ENCODE results near the gene CATSPERB.
"Not testable (repeated sequence)": the region's sequence is repeated elsewhere in the genome, so short reads cannot be mapped to it uniquely, and the experiment has no call there.

CATSPERB gene

DNA sequence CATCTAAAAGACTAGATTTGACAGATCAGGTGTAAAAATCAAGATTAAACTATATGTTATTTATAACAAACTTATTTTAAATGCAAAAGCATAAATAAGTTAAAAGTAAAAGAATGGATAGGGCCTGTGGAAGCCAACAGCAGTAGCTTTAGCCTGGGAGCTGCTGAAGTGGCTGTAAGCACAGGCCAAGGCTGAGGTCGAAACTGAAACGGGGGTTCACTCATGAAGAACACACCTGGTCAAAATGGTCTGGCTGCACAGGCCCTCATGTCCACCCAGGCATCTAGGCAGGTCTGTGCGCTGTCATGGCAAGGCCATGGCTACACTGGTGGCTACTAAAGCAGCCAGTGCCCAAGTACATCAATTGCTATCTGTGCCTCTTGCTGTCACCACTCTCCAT is 23.1 kb downstream of the CATSPERB start:
- WGBS (ENCODE audit: insufficient coverage, insufficient read length), result no CpG with 5 or more reads among the region's 3 CpGs

GRCh38 chr14:91706996-91707395 is 24.9 kb downstream of the CATSPERB start:
- no peak overlapping the region for H3K27ac ChIP-seq (ENCODE audit: low read length)
- no peaks in the 10 kb centered on the region for H3K9me3 ChIP-seq (ENCODE audit: control insufficient read depth, insufficient read depth, low read length)
- no peak overlapping the region for H3K4me3 ChIP-seq (ENCODE audit: low read length)
- H3K4me1 ChIP-seq (ENCODE audit: control insufficient read depth, insufficient read depth, low read length), result no peaks in the 10 kb centered on the region
- no peaks in the 10 kb centered on the region for H3K27me3 ChIP-seq (ENCODE audit: control insufficient read depth, insufficient read depth, low read length)
- no peak for DNase-seq (ENCODE audit: low read depth, low spot score)
- no peaks in the 10 kb centered on the region for H3K36me3 ChIP-seq (ENCODE audit: control insufficient read depth, insufficient read depth, low read length)

More for the DNA sequence above, 23.1 kb downstream of the CATSPERB start:
- Histone ChIP-seq H3K4me1 (ENCODE audit: control insufficient read depth, insufficient read depth, low read length) (no peaks in the 10 kb centered on the region), H3K27me3 (ENCODE audit: control insufficient read depth, insufficient read depth, low read length) (no peaks in the 10 kb centered on the region), H3K4me3 (ENCODE audit: low read length) (no peak overlapping the region), H3K9me3 (ENCODE audit: control insufficient read depth, insufficient read depth, low read length) (no peaks in the 10 kb centered on the region), H3K27ac (ENCODE audit: low read length) (no peak overlapping the region), H3K36me3 (ENCODE audit: control insufficient read depth, insufficient read depth, low read length) (no peaks in the 10 kb centered on the region)
- no peak for DNase-seq (ENCODE audit: low read depth, low spot score)

- no peak for DNase-seq (ENCODE audit: low read depth, low spot score)
- WGBS (ENCODE audit: insufficient coverage, insufficient read length), result no CpG with 5 or more reads among the region's 2 CpGs
- Histone ChIP-seq H3K4me1 (ENCODE audit: control insufficient read depth, insufficient read depth, low read length) (peaks cover 2% of the 10 kb centered on the region; the same call in 1 of the 2 replicates), H3K9me3 (ENCODE audit: control insufficient read depth, insufficient read depth, low read length) (no peaks in the 10 kb centered on the region), H3K27me3 (ENCODE audit: control insufficient read depth, insufficient read depth, low read length) (no peaks in the 10 kb centered on the region), H3K36me3 (ENCODE audit: control insufficient read depth, insufficient read depth, low read length) (no peaks in the 10 kb centered on the region), H3K4me3 (ENCODE audit: low read length) (no peak overlapping the region), H3K27ac (ENCODE audit: low read length) (no peak overlapping the region)
These were observed 37.2 kb downstream of the CATSPERB start for GRCh38 chr14:91694643-91695042.

- H3K27ac ChIP-seq (ENCODE audit: low read length), result no peak overlapping the region
These were observed 38.5 kb downstream of the CATSPERB start for GRCh38 chr14:91693346-91693745.

DNA sequence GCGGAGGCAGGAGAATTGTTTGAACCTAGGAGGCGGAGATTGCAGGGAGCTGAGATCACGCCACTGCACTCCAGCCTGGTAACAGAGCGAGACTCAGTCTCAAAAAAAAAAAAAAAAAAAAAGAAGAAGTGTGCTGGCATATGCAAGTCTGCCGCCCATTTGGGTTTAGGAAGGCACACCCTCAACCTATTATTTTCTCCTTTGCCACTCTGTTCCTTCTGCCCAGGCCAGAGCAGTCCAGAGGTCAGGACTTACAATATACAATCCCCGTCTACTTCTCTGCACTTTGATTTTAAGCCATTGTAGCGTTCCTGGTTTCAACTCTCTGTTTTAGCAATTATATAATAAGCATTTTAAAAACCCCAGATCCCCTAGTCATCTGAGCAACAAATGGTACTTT is 39.8 kb downstream of the CATSPERB start:
- DNase-seq (ENCODE audit: low read depth, low spot score), result no peak
- H3K9me3 ChIP-seq (ENCODE audit: control insufficient read depth, insufficient read depth, low read length), result no peaks in the 10 kb centered on the region
- no peaks in the 10 kb centered on the region for H3K36me3 ChIP-seq (ENCODE audit: control insufficient read depth, insufficient read depth, low read length)
- no CpG with 5 or more reads among the region's 7 CpGs for WGBS (ENCODE audit: insufficient coverage, insufficient read length)
- no peaks in the 10 kb centered on the region for H3K27me3 ChIP-seq (ENCODE audit: control insufficient read depth, insufficient read depth, low read length)
- no peak overlapping the region for H3K4me3 ChIP-seq (ENCODE audit: low read length)
- peaks cover 2% of the 10 kb centered on the region; the same call in 1 of the 2 replicates for H3K4me1 ChIP-seq (ENCODE audit: control insufficient read depth, insufficient read depth, low read length)
- H3K27ac ChIP-seq (ENCODE audit: low read length), result no peak overlapping the region

More at GRCh38 chr14:91693346-91693745, 38.5 kb downstream of the CATSPERB start:
- DNase-seq (ENCODE audit: low read depth, low spot score), result no peak
- Histone ChIP-seq H3K36me3 (ENCODE audit: control insufficient read depth, insufficient read depth, low read length) (no peaks in the 10 kb centered on the region), H3K4me1 (ENCODE audit: control insufficient read depth, insufficient read depth, low read length) (peaks cover 2% of the 10 kb centered on the region; the same call in 1 of the 2 replicates), H3K9me3 (ENCODE audit: control insufficient read depth, insufficient read depth, low read length) (no peaks in the 10 kb centered on the region), H3K4me3 (ENCODE audit: low read length) (no peak overlapping the region), H3K27me3 (ENCODE audit: control insufficient read depth, insufficient read depth, low read length) (no peaks in the 10 kb centered on the region)
- no CpG with 5 or more reads among the region's 1 CpG for WGBS (ENCODE audit: insufficient coverage, insufficient read length)

DNA sequence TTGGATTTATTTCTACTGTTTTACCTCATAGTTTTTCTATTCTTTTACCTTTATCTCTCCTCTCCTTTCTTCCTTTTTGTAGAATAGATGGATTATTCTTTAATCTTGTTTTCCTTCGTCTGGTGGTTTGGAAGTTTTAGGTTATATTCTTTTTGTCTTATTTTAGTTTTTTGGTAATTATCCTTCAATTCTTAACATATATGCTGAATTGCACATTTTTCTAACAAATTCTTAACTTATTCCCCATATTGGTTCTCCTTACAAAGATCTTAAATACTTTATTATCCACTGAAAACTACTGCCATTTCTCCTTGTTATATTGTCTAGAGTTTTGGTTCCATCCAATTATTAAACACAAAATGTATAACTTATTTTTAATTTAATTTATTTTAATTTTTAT is 42.3 kb downstream of the CATSPERB start:
- no peaks in the 10 kb centered on the region for H3K9me3 ChIP-seq (ENCODE audit: control insufficient read depth, insufficient read depth, low read length)
- no peaks in the 10 kb centered on the region for H3K4me1 ChIP-seq (ENCODE audit: control insufficient read depth, insufficient read depth, low read length)
- WGBS (ENCODE audit: insufficient coverage, insufficient read length), result no CpG with 5 or more reads among the region's 1 CpG
- no peak overlapping the region for H3K4me3 ChIP-seq (ENCODE audit: low read length)
- no peak for DNase-seq (ENCODE audit: low read depth, low spot score)
- no peaks in the 10 kb centered on the region for H3K36me3 ChIP-seq (ENCODE audit: control insufficient read depth, insufficient read depth, low read length)
- H3K27ac ChIP-seq (ENCODE audit: low read length), result no peak overlapping the region
- no peaks in the 10 kb centered on the region for H3K27me3 ChIP-seq (ENCODE audit: control insufficient read depth, insufficient read depth, low read length)

GRCh38 chr14:91687436-91687835 is 44.5 kb downstream of the CATSPERB start:
- H3K4me1 ChIP-seq (ENCODE audit: control insufficient read depth, insufficient read depth, low read length), result not testable (repeated sequence)
- WGBS (ENCODE audit: insufficient coverage, insufficient read length), result no CpG with 5 or more reads among the region's 4 CpGs

DNA sequence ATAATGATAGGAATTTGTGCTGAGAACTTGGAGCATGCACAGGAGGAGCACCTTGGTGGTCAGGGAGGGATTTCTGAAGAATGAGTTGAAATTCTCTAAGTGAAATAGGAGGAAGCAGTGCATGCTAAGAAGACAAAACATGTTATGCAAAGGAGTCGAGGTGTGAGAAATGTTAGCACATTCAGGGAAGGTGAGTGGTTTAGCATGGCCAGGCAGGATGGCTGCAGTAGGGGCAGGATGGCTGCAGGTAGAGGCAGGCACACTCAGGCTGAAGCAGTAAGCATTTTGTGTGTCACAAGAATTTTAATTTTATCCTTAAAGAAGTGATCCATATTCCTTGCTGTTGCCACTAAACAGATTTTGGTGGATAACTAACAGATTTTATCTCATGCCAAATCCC is 46.3 kb downstream of the CATSPERB start:
- DNase-seq (ENCODE audit: low read depth, low spot score), result no peak
- H3K4me1 ChIP-seq (ENCODE audit: control insufficient read depth, insufficient read depth, low read length), result no peaks in the 10 kb centered on the region
- H3K27ac ChIP-seq (ENCODE audit: low read length), result no peak overlapping the region
- no peaks in the 10 kb centered on the region for H3K27me3 ChIP-seq (ENCODE audit: control insufficient read depth, insufficient read depth, low read length)
- no peaks in the 10 kb centered on the region for H3K36me3 ChIP-seq (ENCODE audit: control insufficient read depth, insufficient read depth, low read length)
- no peaks in the 10 kb centered on the region for H3K9me3 ChIP-seq (ENCODE audit: control insufficient read depth, insufficient read depth, low read length)
- no peak overlapping the region for H3K4me3 ChIP-seq (ENCODE audit: low read length)
- no CpG with 5 or more reads among the region's 1 CpG for WGBS (ENCODE audit: insufficient coverage, insufficient read length)

More at GRCh38 chr14:91687436-91687835, 44.5 kb downstream of the CATSPERB start:
- not testable (repeated sequence) for H3K27me3 ChIP-seq (ENCODE audit: control insufficient read depth, insufficient read depth, low read length); H3K9me3 ChIP-seq (ENCODE audit: control insufficient read depth, insufficient read depth, low read length); H3K36me3 ChIP-seq (ENCODE audit: control insufficient read depth, insufficient read depth, low read length); H3K27ac ChIP-seq (ENCODE audit: low read length); H3K4me3 ChIP-seq (ENCODE audit: low read length); DNase-seq (ENCODE audit: low read depth, low spot score)

DNA sequence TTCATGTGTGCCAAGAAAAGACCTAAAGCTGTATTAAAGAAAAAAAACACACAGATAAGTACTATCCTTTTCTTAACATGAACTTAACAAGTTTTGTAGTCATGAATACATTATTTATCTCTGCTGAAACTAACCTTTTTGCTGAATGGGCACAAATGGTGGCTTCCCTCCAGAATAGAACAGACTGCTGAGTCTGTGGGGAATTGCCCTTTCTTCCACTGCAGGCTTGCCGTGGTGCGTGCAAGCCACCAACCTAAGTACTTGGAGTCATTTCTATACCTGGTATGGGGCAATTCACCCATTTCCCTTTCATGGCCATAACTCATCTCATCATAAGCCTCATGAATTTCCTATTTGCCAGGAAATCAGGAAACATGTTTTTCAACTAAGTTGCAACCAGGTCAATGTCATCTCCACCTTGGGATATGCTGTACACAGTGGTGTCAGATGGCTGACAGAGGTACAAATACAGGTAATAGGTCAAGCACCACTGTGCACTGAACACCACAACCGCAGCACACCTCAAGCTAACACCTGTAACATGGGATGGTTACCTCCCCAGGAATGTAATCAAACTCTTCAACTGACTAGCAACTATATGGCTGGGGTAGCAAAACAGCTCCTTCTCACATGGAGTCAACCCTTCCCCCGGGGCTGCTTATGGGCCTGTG is 49.9 kb downstream of the CATSPERB start:
- H3K36me3 ChIP-seq (ENCODE audit: control insufficient read depth, insufficient read depth, low read length), result no peaks in the 10 kb centered on the region
- no peaks in the 10 kb centered on the region for H3K4me1 ChIP-seq (ENCODE audit: control insufficient read depth, insufficient read depth, low read length)
- no peaks in the 10 kb centered on the region for H3K27me3 ChIP-seq (ENCODE audit: control insufficient read depth, insufficient read depth, low read length)
- H3K27ac ChIP-seq (ENCODE audit: low read length), result no peak overlapping the region
- WGBS (ENCODE audit: insufficient coverage, insufficient read length), result no CpG with 5 or more reads among the region's 4 CpGs
- DNase-seq (ENCODE audit: low read depth, low spot score), result no peak
- no peak overlapping the region for H3K4me3 ChIP-seq (ENCODE audit: low read length)
- H3K9me3 ChIP-seq (ENCODE audit: control insufficient read depth, insufficient read depth, low read length), result no peaks in the 10 kb centered on the region

DNA sequence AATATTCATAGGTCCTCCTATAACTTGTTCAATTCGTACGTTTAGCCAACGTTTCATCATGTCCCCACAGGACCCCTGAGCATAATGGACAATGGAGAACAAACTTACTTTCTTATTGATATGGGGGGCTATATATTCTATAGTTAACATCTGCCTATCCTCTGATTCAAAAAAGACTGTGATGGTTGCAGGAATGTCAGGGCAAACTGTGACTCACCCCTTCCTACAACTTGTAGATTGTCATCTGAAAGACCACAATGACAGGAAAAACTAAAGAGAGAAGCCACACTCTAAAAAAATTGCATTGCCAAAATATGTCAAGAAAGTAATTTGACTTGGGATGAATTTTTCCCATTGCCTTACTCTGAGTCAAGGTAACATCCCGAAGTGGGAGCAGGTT is 50.8 kb downstream of the CATSPERB start:
- no CpG with 5 or more reads among the region's 4 CpGs for WGBS (ENCODE audit: insufficient coverage, insufficient read length)
- Histone ChIP-seq H3K27ac (ENCODE audit: low read length) (no peak overlapping the region), H3K9me3 (ENCODE audit: control insufficient read depth, insufficient read depth, low read length) (no peaks in the 10 kb centered on the region), H3K27me3 (ENCODE audit: control insufficient read depth, insufficient read depth, low read length) (no peaks in the 10 kb centered on the region), H3K36me3 (ENCODE audit: control insufficient read depth, insufficient read depth, low read length) (no peaks in the 10 kb centered on the region), H3K4me3 (ENCODE audit: low read length) (no peak overlapping the region), H3K4me1 (ENCODE audit: control insufficient read depth, insufficient read depth, low read length) (no peaks in the 10 kb centered on the region)
- DNase-seq (ENCODE audit: low read depth, low spot score), result no peak

DNA sequence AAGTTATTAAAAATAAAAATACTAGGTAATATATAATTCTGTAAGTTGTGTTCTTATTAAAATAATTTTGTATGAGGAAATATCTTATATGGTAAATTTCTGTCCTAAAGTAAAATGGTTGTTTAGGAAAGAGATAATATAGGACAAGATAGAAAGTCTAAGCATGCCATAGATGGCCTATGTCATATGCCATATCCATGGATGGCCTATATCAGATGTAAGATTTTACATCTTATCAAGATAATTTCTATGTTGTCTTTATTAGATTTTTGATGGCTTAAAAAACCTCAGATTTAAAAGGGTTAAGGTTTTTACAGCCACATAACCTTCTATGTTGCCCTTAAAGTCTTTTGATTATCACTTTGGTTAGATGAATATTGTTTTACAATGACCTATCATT is 52.6 kb downstream of the CATSPERB start:
- no peak for DNase-seq (ENCODE audit: low read depth, low spot score)
- Histone ChIP-seq H3K4me1 (ENCODE audit: control insufficient read depth, insufficient read depth, low read length) (no peaks in the 10 kb centered on the region), H3K4me3 (ENCODE audit: low read length) (no peak overlapping the region), H3K27me3 (ENCODE audit: control insufficient read depth, insufficient read depth, low read length) (no peaks in the 10 kb centered on the region), H3K9me3 (ENCODE audit: control insufficient read depth, insufficient read depth, low read length) (no peaks in the 10 kb centered on the region), H3K27ac (ENCODE audit: low read length) (no peak overlapping the region), H3K36me3 (ENCODE audit: control insufficient read depth, insufficient read depth, low read length) (no peaks in the 10 kb centered on the region)

Measured in iPS DF 6.9 (cell line).